HG03103 (cell line): ENCODE results near the gene ANKRD18A.

Source experiments
- ATAC-seq: cut with Tn5 transposase; IDR thresholded peaks from one replicate; pipeline ENCODE4 v1.9.1; 2021; ENCODE audit warnings: low read depth; ENCODE audit not compliant: unreplicated experiment

ANKRD18A gene

GRCh38 chr9:38620483-38621433 is at the start of gene ANKRD18A:
Gene ANKRD18A (minus strand): TSS chr9:38620596. CDS start chr9:38620285, 311 bp downstream.
- peak; percentile 57 for ATAC-seq

GRCh38 chr9:38668791-38669466 is 48.5 kb upstream of the ANKRD18A start:
- ATAC-seq, result no peak

GRCh38 chr9:38662763-38663593 is 42.6 kb upstream of the ANKRD18A start:
- ATAC-seq, result no peak

- ATAC-seq, result no peak
Measured at GRCh38 chr9:38659538-38659937, 39.1 kb upstream of the ANKRD18A start.

- ATAC-seq, result no peak
Measured at GRCh38 chr9:38656896-38657295, 36.5 kb upstream of the ANKRD18A start.

- no peak for ATAC-seq
Measured at GRCh38 chr9:38652486-38652885, 32.1 kb upstream of the ANKRD18A start.

GRCh38 chr9:38652044-38652443 is 31.6 kb upstream of the ANKRD18A start:
- ATAC-seq, result no peak

GRCh38 chr9:38651400-38652042 is 31.1 kb upstream of the ANKRD18A start:
- no peak for ATAC-seq

- ATAC-seq, result no peak
Measured at GRCh38 chr9:38650564-38650963, 30.2 kb upstream of the ANKRD18A start.

- no peak for ATAC-seq
Measured at GRCh38 chr9:38649731-38650363, 29.5 kb upstream of the ANKRD18A start.

- ATAC-seq, result no peak
Measured at GRCh38 chr9:38644601-38645000, 24.2 kb upstream of the ANKRD18A start.

- no peak for ATAC-seq
Measured at GRCh38 chr9:38643815-38644173, 23.4 kb upstream of the ANKRD18A start.

- no peak for ATAC-seq
Measured at GRCh38 chr9:38642951-38643814, 22.8 kb upstream of the ANKRD18A start.

- no peak for ATAC-seq
Measured at GRCh38 chr9:38641985-38642864, 21.8 kb upstream of the ANKRD18A start.

- no peak for ATAC-seq
Measured at GRCh38 chr9:38641142-38641541, 20.7 kb upstream of the ANKRD18A start.

GRCh38 chr9:38639577-38639940 is 19.2 kb upstream of the ANKRD18A start:
- no peak for ATAC-seq

GRCh38 chr9:38638881-38639576 is 18.6 kb upstream of the ANKRD18A start:
- ATAC-seq, result no peak

GRCh38 chr9:38634315-38634714 is 13.9 kb upstream of the ANKRD18A start:
- ATAC-seq, result no peak
